Vagina (tissue), 2 donors: ENCODE results near the gene KITLG. TPM values are rescaled to one million over a fixed set of nuclear protein-coding genes. Genes with fewer than 3 reads are reported as not detected.
"Not testable (repeated sequence)": the region's sequence is repeated elsewhere in the genome, so short reads cannot be mapped to it uniquely, and the experiment has no call there.

Source experiments
- DNase-seq, 2 donors: peaks; one replicate each; pipeline ENCODE4 v3.0.0-alpha.2; 2017; ENCODE audit errors: extremely low spot score in 2 of 2
- H3K27ac ChIP-seq: fragments of 200-600 bp; sonication (generic); one replicate; pipeline ENCODE4 v1.5.1; 2019
- H3K27me3 ChIP-seq: fragments of 200-600 bp; sonication (generic); one replicate; pipeline ENCODE4 v1.5.1; 2019
- H3K36me3 ChIP-seq, 2 donors: fragments of 200-600 bp; sonication (generic); one replicate each; pipeline ENCODE4 v1.5.1; 2017 to 2019
- H3K4me1 ChIP-seq: fragments of 200-600 bp; sonication (generic); one replicate; pipeline ENCODE4 v1.5.1; 2019
- H3K4me3 ChIP-seq, 2 donors: fragments of 200-600 bp; sonication (generic); 1 replicate in 1 of 2; 2 replicates in 1 of 2; pipeline ENCODE4 v1.5.1; 2016 to 2019
- H3K9me3 ChIP-seq: fragments of 200-600 bp; sonication (generic); one replicate; pipeline ENCODE4 v1.5.1; 2019
- POLR2A ChIP-seq, 2 donors: fragments of 450-650 bp; IDR thresholded peaks; one replicate each; pipeline ENCODE4 v1.6.1; 2017; ENCODE audit warnings: antibody characterized with exemption in 2 of 2, mild to moderate bottlenecking in 2 of 2, moderate library complexity in 2 of 2
- POLR2AphosphoS5 ChIP-seq, 2 donors: sonication (generic); formaldehyde crosslinking; IDR thresholded peaks; one replicate each; pipeline ENCODE4 v1.9.0; 2017; ENCODE audit warnings: antibody characterized with exemption in 2 of 2, mild to moderate bottlenecking in 2 of 2, low read depth in 1 of 2; ENCODE audit not compliant: insufficient read depth in 1 of 2
- intact Hi-C: fragments of 100-400 bp; cut with DNase I; formaldehyde crosslinking; loops from one replicate; pipeline ENCODE4 v1.15.1; 2023
- total RNA-seq: library from RNA; depleted of rRNA; stranded (reverse); fragments of >200 nt; gene quantifications from one replicate; pipeline ENCODE4 v1.2.3, GENCODE V29; 2016
- TF ChIP-seq, protein P1 (sequence below), 3 experiments: fragments of 450-650 bp in 2 of 3; fragments of 200-600 bp in 1 of 3; sonication (generic) in 1 of 3; IDR thresholded peaks; one replicate each; pipeline ENCODE4 v1.5.1; 2017 to 2019; ENCODE audit warnings: antibody characterized with exemption in 3 of 3, mild to moderate bottlenecking in 2 of 3, moderate library complexity in 2 of 3

Gene KITLG
- total RNA-seq, 1 donor from 2014 or later = 20.4 TPM

DNA sequence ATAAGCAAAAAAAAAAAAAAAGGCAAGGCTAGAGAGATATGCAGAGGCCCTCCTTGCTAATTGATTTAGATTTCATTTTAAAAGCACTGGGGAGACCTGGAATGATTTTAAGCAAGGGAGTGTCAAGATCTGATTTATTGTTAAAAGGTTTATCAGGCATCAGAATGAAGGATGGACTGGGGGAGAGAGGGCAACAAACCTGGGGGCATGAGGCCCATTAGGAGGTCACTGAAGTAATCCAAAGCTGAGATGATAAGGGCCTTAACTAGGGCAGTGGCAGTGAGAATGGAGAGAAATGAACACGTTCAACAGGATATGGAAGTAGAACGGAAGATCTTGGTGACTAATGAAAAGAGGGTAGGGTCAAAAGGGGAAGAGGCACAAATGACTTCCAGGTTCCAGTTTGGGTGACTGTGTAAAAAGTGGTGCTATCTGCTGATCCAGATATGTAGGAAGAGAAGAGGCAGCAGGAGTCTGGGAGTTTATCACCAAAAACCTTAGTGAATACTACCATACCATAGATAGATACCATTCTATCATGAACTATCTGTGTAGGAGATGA is 24.0 kb downstream of the KITLG start:
- no peak overlapping the region for H3K4me3 ChIP-seq
- H3K27ac ChIP-seq = no peak overlapping the region
- DNase-seq = no peak
- no peaks in the 10 kb centered on the region for H3K27me3 ChIP-seq
- H3K9me3 ChIP-seq = no peaks in the 10 kb centered on the region
- H3K4me1 ChIP-seq = peaks cover 48% of the 10 kb centered on the region
- intact Hi-C loops = no loop called here
- TF ChIP-seq POLR2AphosphoS5 (IDR thresholded peaks at IDR 0.05; ENCODE audit: insufficient read depth in 1 of 2, low read depth in 1 of 2) (no peak), POLR2A (IDR thresholded peaks at IDR 0.05) (no peak)
- TF ChIP-seq, protein P1, sequence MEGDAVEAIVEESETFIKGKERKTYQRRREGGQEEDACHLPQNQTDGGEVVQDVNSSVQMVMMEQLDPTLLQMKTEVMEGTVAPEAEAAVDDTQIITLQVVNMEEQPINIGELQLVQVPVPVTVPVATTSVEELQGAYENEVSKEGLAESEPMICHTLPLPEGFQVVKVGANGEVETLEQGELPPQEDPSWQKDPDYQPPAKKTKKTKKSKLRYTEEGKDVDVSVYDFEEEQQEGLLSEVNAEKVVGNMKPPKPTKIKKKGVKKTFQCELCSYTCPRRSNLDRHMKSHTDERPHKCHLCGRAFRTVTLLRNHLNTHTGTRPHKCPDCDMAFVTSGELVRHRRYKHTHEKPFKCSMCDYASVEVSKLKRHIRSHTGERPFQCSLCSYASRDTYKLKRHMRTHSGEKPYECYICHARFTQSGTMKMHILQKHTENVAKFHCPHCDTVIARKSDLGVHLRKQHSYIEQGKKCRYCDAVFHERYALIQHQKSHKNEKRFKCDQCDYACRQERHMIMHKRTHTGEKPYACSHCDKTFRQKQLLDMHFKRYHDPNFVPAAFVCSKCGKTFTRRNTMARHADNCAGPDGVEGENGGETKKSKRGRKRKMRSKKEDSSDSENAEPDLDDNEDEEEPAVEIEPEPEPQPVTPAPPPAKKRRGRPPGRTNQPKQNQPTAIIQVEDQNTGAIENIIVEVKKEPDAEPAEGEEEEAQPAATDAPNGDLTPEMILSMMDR (IDR thresholded peaks at IDR 0.05) = no peak
- no peaks in the 10 kb centered on the region for H3K36me3 ChIP-seq

DNA sequence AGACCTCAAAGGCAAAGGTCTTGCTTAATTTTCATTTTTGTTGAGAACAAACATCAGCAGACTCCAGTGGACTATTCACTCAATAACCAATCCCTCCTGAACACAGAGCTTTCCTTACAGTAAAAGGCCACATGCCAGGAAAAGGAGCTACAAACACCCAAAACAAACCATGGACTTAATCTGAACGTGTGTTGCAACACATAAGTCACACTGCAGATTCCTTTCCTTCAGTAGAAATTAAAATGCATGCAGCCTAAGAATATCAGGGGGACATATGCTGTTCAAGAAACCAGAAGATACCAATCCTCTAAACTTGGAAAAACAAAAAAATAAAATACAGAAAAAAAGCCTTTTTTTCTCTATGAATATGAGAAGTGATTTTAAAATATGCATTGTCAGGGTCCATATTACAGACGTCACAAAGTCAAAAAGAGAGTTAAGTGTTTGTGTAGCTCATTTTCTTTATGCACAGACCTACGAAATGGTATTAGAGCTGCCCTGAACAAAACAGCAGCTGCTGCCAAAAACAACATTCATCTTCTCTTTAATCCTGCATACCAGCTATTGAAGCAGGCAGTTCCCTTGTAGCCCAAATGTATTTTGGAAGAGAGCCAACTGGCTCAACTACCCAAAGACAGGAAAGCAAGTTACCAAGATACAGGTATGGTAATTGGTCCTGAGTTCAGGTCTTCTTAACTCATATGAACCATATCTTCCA is 26.2 kb downstream of the KITLG start:
- intact Hi-C loops = no loop called here
- Histone ChIP-seq H3K4me3 (no peak overlapping the region), H3K36me3 (no peaks in the 10 kb centered on the region), H3K9me3 (no peaks in the 10 kb centered on the region), H3K4me1 (peaks cover 59% of the 10 kb centered on the region), H3K27me3 (no peaks in the 10 kb centered on the region), H3K27ac (peak overlapping the region; percentile 17)
- TF ChIP-seq, protein P1 (IDR thresholded peaks at IDR 0.05) = no peak
- DNase-seq = no peak

DNA sequence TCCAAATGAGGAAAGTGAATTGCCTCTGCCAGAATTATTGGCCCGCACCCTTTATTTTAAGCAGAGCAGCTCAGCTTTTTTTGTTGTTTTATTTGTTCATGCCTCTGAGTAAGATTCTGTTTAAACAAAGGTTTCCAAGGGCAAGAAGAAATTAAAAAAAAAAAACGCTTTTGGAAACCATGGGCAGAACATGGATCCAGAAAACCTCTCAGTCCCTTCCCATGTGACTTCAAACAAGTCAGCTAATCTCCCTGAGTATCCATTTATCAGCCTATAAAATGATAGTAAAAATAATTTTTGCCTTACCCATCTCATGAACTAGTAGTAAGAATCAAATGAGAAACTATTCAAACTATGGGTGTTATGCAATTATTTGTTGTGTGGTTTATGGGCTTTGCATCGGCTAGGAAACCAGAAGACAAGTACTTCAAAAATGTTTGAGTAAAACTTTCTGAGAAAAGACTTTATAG is 27.6 kb downstream of the KITLG start:
- H3K9me3 ChIP-seq = no peaks in the 10 kb centered on the region
- TF ChIP-seq POLR2A (IDR thresholded peaks at IDR 0.05) = no peak
- peak in 1 of 2 donors; percentile 27 for TF ChIP-seq POLR2AphosphoS5 (IDR thresholded peaks at IDR 0.05; ENCODE audit: insufficient read depth in 1 of 2, low read depth in 1 of 2)
- peaks cover 66% of the 10 kb centered on the region for H3K4me1 ChIP-seq
- intact Hi-C loops = no loop called here
- DNase-seq = no peak
- H3K27ac ChIP-seq = peak overlapping the region; percentile 21
- no peaks in the 10 kb centered on the region for H3K27me3 ChIP-seq
- H3K36me3 ChIP-seq = no peaks in the 10 kb centered on the region
- H3K4me3 ChIP-seq = no peak overlapping the region

DNA sequence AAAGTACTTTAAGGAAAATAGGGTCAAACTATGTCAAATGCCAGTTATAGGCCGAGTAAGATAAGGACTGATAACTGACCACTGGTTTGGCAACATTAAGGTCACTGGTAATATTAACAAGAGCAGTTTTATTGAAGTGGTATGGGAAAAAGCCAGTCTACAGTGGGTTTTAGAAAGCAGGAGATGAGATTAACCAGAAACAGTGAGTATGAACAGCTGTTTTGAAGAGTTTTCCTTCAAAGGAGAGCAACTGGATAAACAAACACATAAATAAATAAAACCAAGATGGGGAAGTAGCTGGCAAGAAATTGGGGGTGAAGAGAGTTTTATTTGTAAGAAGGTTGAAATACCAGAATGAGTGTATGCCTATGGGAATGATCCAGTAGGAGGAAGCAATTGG is 30.3 kb downstream of the KITLG start:
- no peak overlapping the region for H3K27ac ChIP-seq
- DNase-seq = no peak
- H3K9me3 ChIP-seq = no peaks in the 10 kb centered on the region
- TF ChIP-seq, protein P1 (IDR thresholded peaks at IDR 0.05) = no peak
- TF ChIP-seq POLR2A (IDR thresholded peaks at IDR 0.05) = no peak
- no peak for TF ChIP-seq POLR2AphosphoS5 (IDR thresholded peaks at IDR 0.05; ENCODE audit: insufficient read depth in 1 of 2, low read depth in 1 of 2)
- H3K4me3 ChIP-seq = no peak overlapping the region
- no peaks in the 10 kb centered on the region for H3K27me3 ChIP-seq
- H3K4me1 ChIP-seq = peaks cover 65% of the 10 kb centered on the region
- intact Hi-C loops = no loop called here
- H3K36me3 ChIP-seq = no peaks in the 10 kb centered on the region

DNA sequence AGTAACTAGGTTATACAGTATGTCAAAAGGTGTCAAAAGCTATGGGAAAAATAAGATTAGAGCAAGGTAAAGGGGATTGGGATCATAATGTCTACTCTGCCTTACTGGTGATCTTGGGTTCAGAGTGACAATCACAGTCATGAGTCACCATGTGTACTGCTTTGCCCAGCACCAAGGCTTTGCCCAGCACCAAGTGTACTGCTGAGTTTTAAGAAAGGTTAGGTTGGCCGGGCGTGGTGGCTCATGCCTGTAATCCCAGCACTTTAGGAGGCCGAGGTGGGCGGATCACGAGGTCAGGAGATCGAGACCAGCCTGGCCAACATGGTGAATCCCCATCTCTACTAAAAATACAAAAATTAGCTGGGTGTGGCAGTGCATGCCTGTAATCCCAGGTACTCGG is 32.3 kb downstream of the KITLG start:
- H3K9me3 ChIP-seq, H3K27ac ChIP-seq, H3K27me3 ChIP-seq, H3K4me3 ChIP-seq, DNase-seq, intact Hi-C loops, H3K36me3 ChIP-seq: not testable (repeated sequence)
- peaks cover 46% of the 10 kb centered on the region for H3K4me1 ChIP-seq

DNA sequence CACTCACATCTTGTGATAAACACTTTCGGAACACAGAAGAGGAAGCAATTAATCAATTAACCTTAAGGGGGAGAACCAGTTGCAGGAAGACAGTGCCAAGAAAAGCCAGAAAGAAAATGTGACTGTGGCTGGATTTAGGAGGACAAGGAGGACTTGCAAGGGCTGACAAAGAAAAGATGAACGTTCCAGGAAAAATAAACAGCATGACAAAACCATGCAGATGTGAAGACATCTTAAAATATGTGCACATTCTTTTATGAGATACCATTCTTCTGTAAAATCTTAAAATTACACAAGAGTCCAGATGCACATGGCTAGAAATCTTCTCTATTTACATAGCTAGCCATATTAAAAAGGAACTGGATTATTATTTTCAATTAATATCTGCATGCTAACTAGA is 33.4 kb downstream of the KITLG start:
- H3K4me1 ChIP-seq = peaks cover 36% of the 10 kb centered on the region
- H3K4me3 ChIP-seq = no peak overlapping the region
- DNase-seq = no peak
- H3K36me3 ChIP-seq = no peaks in the 10 kb centered on the region
- no peak for TF ChIP-seq POLR2AphosphoS5 (IDR thresholded peaks at IDR 0.05; ENCODE audit: insufficient read depth in 1 of 2, low read depth in 1 of 2)
- TF ChIP-seq, protein P1 (IDR thresholded peaks at IDR 0.05) = no peak
- no peak for TF ChIP-seq POLR2A (IDR thresholded peaks at IDR 0.05)
- intact Hi-C loops = no loop called here
- H3K9me3 ChIP-seq = no peaks in the 10 kb centered on the region
- no peak overlapping the region for H3K27ac ChIP-seq
- no peaks in the 10 kb centered on the region for H3K27me3 ChIP-seq
